NCI-H187 treated with DMSO at 0.1 percent for 48 hours (cell line): Measurements from ENCODE around the gene FLNB.
"Not testable (repeated sequence)": the region's sequence is repeated elsewhere in the genome, so short reads cannot be mapped to it uniquely, and the experiment has no call there.

ENCODE experiments used
- DNase-seq: peaks from one replicate; lab custom pipeline; 2025; lab: John Stamatoyannopoulos, UW

FLNB gene

DNA sequence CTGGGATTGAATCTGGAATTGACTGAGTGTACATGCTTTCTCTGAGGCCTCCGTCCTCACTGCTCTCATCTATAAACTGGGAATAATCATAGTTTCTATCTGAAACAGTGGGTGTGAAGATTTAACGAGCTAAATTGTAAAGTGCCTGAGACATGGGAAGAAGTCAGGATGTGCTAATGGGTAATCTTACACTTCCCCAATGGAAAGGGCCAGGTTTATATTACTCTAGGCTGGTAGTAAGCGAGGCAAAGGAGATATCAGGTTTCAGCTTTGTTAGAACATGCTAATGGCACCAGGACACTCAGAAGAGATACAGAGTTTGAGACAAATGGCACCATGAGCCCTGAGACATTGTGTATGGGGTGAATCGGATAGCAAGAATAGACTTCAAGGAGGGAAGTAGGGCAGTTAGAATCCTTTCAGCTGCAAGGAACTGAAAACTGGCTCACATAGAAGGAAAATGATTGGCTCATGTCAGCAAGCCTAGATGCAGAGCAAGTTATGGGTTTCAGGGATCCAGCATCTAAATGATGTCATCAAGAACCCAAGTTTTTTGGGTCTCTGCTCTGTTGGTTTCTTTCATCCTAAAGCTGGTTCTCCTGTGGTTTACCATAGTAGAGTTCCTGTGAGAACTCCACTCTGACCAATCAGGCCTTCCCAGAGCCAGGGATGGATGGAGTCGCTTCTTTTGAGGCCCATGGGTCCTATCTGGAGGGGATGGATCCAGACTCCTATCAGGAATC, 21.8 kb downstream of the FLNB start:
- DNase-seq = no peak

DNA sequence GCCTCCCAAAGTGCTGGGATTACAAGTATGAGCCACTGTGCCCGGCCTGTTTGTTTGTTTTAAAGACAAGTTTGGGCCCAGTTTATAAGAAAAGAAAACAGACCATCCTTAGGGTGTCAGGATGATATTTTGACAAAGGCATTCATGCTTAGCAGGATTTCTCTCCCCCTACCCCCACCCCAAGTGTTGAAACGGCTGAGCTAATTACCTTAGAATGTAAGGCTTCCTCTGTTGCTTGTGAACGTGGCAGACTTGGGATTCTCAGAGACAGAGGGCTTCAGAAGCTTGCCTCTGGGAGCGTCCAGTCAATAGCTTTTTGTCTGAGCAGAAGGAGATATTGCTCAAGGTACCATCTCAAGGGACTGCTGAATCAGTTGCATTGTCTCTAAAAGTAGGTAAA, 24.0 kb downstream of the FLNB start:
- DNase-seq = no peak

DNA sequence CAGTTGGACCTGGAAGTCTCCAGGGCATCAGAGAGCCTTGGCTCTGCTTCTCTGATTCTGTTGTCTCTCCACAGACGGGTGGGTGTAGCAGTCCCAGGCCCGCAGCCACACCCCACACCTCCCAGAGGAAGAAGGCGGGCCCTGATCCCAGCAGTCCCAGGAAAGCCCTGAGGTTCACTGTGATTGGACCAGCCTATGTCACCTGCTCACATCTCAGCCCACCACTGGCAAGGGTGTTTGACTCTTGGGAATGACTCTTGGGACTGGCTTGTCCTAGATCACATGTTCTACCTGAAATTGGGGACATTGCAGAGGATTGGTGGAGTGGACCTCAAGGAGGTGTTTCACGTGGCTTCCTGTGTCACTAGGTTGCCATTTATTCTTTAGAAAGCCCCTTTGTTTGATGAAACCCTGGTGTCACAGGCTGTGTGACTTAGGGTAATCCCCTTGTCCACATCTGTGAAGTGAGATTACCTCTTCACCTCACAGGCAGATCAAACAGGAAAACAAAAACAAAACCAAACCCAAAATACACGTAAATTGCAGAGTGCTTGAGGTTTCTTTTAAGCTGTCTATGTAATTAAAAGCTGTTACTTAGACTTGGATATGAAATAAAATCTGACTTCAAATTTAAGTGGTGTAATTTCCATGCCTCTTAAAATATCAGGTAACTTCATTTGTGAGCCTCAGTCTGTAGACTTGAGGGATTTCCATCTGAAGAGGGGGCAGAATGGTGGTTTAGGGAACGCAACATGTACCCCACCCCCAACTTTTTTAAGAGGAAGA, 26.7 kb downstream of the FLNB start:
- DNase-seq = no peak

DNA sequence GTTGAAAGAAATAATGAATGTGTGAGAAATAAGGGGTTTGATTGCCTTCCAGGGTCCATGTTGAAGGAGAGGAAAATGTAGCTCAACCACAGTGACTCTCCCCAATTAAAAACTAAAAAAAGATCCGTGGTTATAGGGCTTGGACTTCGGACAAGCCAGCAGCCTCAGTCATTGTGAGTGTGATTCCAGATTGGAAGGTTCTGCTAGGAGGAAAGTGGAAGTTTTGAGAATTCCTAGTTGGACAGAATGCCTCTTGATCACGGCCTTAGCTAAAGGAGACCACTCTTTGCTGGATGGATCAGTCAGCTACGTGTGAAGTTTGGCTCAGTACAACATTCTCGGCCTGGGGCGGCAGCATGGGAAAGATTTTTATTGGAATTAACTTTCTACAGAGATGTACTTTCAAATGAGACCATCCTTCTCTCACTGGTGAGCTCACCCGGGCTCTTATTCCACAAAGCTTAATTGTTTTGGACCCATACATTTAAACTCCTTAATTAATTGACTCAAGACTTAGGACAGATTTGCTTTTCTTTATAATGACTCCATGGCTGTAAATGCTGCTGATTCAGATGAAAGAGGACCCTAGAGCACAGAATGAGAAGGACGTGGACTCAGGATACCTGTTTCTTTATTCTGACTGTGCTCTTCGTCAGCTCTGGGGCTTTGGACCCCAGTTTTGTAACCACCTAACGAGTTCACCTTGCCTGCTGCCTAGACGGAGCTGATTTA, 27.5 kb downstream of the FLNB start:
- DNase-seq = no peak

DNA sequence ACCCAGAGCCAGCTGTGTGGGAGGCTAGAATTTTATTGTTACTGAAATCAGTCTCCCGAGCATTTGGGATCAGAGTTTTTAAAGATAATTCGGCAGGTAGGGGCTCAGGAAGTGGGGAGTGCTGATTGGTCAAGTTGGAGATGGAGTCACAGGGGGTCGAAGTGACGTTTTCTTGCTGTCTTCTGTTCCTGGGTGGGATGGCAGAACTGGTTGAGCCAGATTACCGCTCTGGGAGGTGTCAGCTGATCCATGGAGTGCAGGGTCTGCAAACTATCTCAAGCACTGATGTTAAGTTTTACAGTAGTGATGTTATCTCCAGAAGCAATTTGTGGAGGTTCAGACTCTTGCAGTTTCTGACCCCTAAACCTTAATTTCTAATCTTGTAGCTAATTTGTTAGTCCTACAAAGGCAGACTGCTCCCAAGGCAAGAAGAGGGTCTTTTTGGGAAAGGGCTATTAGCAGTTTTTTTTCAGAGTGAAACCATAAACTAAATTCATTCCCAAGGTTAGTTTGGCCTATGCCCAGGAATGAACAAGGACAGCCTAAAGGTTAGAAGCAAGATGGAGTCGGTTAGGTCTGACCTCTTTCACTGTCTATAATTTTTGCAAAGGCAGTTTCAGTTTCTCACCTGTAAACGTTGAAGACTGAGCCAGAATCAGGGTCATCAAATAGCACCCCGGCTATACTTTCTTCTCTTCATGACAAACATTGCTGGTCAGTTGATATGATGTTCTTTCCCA, 28.2 kb downstream of the FLNB start:
- DNase-seq = no peak

DNA sequence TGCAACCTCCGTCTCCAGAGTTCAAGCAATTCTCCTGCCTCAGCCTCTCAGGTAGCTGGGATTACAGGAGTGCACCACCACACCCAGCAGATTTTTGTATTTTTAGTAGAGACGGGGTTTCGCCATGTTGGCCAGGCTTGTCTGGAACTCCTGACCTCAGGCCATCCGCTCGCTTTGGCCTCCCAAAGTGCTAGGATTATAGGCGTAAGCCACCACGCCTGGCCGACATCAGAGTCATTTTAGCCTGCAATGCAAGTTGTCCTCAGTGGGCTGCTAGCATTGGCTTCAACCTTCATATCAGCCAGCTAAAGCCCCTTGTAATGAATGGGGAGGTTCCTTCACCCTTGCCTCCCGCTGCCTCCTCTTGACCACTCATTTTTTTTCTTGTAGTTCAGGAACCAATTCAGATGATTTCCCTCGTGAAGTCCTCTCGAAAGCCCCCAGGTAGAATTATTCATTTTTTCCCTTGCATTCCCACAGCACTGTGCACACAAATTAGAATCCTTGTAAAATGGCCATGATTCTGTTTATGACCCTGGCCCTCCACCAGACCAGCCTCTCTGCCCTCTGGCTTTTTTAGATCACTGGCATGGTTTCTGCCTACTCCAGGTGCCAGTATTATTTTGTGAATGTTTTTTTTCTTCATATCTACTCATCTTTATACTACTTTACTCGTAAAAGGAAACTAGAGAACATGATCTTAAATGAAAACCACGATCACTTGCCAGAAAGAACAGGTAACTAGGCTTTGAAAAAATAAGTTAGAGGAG, 29.1 kb downstream of the FLNB start:
- DNase-seq = no peak

DNA sequence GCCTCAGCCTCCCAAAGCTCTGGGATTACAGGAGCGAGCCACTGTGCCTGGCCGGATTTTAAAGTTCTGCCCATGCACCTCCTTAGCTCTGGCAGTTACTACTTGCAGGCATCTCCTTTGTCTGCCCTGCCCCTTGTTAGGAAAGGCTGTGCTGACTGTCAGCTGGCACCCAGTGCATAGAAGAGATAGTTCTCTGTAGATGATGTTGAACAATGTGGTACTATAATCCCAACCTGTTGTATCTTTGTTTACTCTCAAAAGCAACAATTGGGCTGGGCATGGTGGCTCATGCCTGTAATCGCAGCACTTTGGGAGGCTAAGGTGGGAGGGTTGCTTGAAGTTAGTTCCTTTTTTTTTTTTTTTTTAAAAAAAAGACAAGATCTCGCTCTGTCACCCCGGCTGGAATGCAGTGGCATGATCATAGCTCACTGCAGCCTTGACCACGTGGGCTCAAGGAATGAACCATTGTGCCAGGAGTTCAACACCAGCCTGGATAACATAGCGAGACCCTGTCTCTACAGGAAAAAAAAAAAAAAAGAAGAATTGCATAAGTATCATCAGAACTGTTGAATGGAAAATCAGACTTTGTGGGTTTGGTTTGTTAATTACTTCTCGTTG, 30.6 kb downstream of the FLNB start:
- no peak for DNase-seq

DNA sequence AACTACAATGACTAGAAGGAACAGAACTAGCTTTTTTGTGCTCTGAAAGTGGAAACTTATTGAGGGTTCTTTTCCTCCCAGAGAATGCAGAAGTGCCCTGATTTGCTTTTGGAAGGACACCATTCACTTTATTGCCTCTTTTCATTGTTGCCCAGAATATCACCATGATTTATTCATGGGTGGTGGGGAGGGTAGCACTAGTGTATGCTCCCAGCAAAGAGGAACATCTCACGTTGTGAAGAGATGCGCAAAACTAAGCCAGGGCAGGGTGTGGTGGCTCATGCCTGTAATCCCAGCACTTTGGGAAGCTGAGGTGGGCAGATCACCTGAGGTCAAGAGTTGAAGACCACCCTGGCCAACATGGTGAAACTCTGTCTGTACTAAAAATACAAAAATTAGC, 31.4 kb downstream of the FLNB start:
- DNase-seq = no peak

DNA sequence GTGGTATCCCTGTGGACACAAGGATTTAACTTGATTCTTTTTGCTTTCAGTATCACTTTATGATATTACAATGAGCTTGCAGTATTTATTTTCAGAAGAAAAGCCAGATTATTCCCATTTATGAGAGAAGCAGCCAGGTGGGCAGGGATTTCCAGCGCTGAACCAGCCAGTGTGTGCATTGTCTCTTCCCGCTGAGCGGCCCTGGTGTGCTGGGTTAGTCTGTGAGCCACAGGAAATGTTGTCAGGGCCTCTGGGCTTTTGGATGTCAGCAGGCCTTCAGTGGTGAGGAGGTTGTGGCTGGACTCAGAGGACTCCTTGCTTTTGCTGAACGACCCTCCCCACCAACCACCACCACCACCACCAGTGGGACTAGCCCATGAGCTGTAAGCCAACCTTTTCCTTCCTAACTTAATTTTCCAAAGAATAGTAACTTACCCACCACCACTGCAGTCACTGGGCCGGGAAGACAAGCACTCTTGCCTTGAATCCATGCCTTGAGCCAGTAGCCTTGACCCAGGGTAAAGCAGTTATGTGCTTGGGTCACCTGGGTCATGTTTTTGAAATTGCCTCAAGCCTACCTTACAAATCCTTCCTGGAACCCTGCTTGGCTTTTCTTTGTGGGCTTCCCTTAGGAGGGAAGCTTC, 33.1 kb downstream of the FLNB start:
- DNase-seq = no peak

DNA sequence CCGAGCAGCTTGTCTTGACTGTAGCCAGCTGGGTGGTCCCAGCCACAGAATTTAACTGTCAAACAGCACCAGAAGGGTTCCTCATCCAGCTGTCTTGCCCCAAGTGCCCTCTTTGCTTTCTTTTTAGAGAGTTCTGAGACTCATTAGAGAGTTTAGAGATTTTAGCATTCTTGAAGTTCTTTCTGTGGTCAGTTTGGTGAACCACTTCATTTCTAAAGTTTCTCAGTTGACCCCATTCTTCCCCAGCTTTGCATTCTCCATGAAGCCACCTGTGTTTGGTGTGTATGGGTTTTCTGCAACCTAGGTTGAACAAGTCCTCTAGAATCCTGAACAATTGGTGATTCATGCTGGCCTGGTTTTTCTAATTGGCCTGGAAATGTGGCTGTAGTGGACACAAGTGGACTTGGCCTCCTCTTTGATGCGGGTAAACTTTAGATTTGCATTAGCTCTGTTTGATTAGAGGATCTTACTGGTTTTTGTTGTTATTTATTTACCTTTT, 33.7 kb downstream of the FLNB start:
- no peak for DNase-seq

DNA sequence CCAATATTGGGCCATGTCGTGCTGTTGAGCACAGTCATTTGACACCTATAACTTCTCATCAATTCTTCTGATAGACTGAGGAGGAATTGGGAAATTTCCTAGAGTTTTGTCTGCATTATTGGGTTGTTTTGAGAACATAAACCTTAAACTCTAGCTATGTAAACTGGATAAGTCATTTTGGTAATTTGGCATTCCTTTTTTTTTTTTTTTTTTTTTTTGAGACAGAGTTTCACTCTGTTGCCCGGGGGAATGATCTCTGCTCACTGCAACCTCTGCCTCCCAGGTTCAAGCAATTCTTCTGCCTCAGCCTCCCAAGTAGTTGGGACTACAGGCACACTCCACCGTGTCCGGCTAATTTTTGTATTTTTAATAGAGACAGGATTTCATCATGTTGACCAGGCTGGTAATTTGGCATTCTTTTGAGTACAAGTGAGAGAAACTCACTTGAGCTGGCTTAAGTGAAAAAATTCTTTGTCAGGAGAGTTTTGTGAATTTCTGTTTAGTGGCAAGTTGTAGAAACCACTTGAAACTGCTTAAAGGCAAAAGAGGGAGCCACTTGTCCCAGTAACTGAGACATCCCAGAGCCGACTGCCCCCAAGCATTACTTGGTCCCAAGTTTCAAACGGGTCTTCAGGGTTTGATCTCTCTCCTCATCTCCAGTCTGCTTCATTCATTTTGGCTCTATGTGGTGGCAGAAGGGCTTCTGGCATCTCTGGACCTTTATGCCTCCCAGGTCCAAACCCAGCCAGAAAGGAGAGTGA, 34.9 kb downstream of the FLNB start:
- DNase-seq = no peak

DNA sequence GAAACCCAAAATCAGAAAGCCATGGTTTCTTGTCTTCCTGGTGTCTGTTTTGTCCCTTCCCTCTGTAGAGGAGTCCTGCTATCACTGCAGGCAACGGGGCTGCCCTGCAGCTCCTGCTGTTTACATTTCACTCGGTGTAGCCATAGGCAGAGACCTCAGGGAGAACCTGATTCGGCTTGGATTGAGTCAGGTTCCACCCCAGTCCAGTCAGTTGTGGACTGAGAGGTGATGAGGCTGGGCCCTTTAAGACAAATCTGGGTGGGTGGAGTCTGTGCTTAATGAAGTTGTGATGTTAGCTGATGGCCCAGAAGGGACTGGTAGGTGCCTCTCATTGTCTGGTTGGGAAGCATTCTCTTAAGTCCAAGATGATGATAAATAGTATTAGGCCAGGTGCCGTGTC, 35.7 kb downstream of the FLNB start:
- no peak for DNase-seq

DNA sequence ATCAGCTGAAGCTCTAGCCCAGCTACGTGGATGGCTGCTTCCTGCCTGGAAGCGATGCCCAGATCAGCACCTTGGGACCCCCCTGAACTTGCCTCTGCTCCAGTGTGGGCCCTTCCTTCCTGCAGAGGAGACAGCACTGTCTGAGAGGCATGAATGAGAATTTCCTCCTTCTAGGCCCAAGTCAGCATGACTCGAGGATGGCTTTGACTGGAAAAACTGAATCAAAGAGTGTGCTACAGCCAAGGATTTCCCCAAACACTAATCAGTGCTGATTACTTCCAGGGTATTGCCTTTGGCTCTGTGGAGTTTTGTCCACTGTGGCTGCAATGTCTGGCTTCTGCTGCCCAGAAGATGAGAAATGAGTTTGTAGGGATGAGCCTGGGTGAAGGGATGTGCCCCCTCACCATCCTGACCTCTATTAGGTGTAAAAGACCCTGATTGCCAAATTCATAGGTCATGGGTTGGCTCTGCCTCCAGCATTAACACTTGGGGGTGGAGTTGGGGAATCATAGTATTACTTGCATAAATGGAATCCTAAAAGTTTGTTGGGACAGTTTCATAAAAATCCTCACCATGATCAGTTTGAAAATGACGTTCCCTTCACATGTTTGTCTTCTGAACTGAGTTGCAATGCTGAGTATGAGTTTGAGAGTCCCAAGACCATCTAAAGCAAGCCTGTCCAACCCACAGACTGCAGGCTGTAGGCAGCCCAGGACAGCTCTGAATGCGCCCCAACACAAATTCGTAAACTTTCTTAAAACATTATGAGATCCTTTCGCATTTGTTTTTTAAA, 36.7 kb downstream of the FLNB start:
- DNase-seq = no peak

DNA sequence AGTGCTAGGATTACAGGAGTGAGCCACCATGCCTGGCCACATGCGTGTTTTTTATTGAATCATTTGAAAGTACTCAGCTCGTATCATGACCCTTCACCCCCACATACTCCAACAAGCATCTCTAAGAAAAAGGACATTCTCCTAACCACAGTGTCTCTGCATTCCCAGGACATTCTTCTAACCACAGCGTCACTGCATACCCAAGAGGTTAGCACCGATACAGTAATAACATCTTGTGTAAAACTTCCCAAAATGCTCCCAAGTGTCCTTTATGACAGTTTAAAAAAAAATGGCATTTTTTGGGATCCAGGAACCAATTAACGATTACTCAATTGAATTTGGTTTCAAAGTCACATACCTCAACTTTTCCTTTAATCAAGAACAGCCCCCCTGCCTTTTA, 39.6 kb downstream of the FLNB start:
- no peak for DNase-seq

DNA sequence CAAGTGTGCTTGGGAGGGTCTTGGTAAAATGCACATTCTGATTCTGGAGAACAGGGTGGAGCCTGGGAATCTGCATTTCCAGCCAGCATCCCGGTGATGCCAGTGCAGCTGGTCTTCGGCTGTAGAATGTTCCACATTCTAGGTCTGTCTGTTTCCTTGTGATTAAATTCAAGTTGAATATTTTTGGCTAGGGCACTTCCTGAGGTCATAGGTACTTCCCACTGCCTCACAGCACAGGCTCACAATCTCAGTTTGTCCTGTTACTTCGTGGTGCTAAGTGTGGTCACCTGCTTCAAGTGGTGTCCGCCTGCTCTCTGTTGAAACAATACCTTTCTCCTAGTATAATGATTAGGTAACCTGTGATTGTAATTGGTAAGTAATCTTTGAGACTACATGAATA, 40.1 kb downstream of the FLNB start:
- DNase-seq = no peak

DNA sequence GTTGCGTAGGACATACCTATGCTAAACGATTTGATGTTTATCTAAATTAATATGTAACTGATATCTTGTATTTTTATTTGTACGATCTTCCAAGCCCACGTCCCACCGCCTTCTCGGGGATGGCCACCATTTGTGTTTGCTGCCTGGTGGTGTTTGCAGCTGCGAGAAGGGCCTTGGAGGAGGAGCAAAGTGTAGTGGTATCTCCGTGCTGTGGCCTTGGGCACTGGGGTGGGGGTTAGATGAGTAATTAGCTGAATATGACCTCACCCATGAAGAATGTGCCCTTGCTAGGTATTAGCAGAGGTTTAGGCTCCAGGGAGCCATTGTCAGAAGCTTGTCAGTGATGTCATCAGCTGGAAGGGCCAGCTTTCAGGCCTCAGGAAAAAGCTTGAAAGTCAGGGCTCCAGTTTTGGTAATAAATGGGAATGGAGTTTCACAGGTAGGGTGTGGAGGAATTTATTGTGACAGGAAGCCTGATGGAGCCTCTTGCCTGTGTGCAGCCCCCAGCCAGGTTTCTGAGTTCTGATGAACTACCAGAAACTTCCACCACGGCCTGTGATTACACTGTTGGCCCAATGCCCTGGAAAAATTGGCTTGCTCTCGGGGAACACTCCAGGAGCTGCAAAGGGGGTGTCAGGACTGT, 41.0 kb downstream of the FLNB start:
- no peak for DNase-seq

DNA sequence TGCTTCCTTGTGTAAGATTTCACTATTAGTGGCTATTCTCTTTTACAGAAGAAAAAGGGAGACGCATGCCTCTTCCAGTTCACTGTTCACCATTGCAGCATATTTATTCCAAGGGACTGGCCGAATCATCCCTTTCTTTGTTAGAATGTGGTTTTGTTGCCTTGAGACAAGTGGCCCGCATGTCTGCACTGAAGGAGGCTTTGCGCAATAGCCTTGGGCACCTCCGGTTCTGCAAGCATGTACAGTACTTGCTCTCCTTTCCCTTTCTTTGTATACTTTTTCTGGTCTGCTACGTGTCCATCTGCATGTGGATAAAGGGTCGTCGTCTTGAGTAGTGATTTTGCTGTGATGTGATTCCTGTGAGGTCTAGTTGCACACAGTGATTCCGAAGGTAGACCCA, 43.0 kb downstream of the FLNB start:
- DNase-seq = no peak

DNA sequence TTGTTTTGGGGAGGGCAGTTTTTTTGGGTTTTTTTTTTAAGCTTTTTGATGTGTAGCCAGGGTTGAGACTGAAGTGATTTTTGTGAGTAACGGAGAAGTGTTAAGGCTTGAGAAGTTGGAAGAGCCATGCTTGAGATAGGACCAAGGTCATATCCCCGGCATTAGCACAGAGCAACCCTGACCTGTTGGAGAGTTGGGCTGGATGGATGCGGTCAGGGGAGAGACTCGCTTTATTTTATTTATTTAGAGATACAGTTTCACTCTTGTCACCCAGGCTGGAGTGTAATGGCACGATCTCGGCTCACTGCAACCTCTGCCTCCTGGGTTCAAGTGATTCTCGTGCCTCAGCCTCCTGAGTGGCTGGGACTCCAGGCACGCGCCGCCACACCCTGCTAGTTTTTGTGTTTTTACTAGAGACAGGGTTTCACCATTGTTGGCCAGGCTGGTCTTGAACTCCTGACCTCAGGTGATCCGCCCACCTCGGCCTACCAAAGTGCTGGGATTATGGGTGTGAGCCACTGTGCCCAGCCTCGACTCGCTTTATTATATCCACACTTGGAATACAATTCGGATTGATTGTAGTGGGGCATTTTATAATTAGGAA, 43.5 kb downstream of the FLNB start:
- DNase-seq = not testable (repeated sequence)
